H4 (cell line): ENCODE data around the gene RNF13. TPM values are rescaled to one million over a fixed set of nuclear protein-coding genes. Genes with fewer than 3 reads are reported as not detected.
"Not testable (repeated sequence)": the region's sequence is repeated elsewhere in the genome, so short reads cannot be mapped to it uniquely, and the experiment has no call there.

Experiments used
- DNase-seq: peaks from one replicate; pipeline ENCODE4 v3.0.0-alpha.2; 2015; ENCODE audit warnings: low spot score
- total RNA-seq: library from RNA; depleted of rRNA; stranded (reverse); fragments of >200 nt; shearing (Covaris generic); gene quantifications from 2 replicates; pipeline ENCODE4 v1.2.3, GENCODE V29; 2014

The RNF13 gene
- total RNA-seq, 1 experiment from 2014 or later: 72.7 TPM

DNA sequence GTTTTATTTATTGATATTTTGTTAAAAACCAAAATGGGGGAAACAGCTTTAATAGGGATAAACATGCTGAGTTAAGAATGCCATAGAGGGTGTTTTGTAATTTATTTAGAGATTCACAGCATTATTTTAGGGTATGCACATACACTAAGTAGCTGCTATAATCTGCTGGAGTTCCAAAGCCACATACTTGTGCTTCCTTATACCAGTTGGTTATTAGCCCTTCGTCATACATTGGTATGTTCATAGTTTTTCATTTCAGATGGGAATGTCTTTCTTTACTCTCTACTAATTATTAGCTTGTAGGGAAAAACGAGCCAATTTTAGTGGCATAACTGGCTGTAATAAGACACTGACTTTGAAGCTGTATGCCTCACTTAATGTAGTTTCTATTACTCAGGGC, 82.8 kb downstream of the RNF13 start:
- no peak for DNase-seq

DNA sequence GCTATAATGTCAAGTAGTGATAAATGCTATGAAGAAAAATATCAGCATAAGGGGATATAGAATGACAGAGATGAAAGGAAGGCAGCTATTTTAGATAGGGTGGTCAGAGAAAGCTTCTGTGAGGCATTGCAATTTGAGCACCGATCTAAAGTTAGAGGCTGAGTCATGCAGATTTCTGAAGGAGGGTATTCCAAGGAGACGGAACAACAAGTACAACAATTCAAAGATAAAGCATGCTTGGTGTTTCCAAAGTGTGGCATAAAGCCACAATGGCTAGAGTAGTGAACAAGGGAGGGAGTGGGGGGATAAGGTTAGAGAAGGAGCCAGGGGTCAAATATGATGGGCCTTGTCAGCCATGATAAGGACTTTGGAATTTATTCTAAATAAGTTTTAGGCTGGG, 85.8 kb downstream of the RNF13 start:
- peak; percentile 8 for DNase-seq

DNA sequence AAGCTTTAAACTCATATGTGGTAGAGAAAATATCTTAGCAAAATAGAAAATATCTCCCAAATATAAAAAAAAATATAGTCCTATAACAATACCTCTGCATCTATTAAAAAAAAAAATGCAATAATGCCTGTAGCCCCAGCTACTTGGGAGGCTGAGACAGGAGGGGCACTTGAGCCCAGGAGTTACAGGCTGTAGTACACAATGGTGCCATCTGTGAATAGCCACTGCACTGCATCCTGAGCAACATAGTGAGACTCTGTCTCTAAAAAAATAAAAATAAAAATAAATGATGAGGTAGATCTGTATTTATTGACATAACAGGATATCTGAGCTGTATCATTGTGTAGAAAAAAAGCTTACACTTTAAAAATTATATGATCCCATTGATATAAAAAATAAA, 87.3 kb downstream of the RNF13 start:
- DNase-seq: no peak

DNA sequence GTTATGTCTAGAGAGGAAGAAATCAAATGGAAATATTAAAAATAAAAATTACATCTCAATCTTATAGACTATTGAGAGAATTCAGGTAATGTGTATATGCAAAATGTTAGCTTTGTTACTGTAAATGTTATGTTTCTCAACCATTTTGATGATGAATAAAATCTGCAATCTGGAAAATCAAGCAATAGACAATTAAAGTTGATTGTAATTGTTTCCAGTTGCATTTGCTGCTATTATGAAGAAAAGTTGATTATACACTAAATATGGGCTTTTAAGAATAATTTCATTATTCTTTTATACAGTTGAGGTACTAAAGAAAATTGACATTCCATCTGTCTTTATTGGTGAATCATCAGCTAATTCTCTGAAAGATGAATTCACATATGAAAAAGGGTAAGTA, 88.8 kb downstream of the RNF13 start:
- DNase-seq: no peak

DNA sequence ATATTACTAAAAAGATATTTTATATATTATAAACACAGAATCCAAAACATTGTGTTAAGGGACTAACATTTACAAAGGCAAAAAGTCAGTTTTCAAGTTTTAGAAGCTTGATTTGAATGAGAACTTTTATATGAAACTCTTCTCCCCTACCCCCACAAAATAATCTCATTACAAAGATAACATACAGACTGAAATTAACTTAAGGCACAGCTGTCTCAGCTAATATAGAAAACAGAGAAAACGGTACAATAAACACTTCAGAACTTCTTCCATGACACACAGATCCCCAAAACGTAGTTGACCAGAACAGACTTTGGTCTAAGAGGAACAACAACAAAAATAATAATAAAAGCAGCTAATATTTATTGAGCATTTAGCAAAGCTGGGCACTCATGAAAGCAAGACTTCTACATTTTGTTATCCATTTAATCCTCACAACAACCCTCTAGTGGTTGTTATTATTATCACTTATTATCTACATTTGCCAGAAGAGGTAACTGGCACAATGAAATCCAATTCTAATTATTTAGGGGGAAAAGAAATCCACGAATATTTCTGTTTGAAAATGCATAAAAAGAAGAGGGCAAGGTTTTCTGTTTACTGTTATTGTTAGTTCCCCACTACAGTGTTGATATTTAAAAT, 89.6 kb downstream of the RNF13 start:
- DNase-seq: peak; percentile 14

DNA sequence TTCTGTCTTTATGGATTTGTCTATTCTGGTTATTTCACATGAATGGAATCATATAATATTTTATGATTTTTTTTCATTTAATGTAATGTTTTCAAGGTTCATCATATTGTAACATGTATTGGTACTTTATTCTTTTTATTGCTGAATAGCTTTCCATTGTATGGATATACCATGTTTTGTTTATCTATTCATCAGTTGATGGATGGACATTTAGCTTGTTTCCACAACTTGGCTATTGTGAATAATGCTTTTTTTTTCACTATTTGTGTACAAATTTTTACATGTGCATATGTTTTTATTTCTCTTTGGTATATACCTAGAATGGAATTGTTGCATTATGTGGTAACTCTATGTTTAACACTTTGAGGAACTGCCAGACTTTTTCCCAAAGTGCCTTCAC, 93.0 kb downstream of the RNF13 start:
- no peak for DNase-seq

DNA sequence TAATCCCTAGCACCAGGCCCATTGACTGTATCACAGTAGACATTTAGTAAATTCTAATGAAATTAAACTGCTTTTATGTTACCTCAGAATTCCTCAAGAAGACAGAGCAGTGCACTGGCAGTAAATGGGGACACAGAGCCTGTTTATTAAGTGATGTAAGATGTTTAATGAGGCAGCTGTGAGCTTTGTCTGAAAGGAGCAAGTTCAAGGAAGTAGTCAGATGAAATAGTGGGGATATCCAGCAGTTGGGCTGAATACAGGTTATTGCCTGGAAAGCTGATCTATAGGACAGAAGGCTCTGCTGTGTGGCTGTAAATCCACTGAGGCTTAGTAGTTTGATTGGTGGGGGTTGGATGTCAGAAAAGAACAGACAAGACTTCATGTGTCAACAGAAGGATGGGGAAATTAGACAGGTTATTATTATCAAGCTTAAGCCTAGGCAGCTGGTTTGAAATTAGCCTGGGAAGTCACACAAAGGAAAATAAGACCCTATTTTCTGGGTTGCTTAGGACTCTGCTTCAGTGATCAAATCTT, 95.5 kb downstream of the RNF13 start:
- DNase-seq: no peak

DNA sequence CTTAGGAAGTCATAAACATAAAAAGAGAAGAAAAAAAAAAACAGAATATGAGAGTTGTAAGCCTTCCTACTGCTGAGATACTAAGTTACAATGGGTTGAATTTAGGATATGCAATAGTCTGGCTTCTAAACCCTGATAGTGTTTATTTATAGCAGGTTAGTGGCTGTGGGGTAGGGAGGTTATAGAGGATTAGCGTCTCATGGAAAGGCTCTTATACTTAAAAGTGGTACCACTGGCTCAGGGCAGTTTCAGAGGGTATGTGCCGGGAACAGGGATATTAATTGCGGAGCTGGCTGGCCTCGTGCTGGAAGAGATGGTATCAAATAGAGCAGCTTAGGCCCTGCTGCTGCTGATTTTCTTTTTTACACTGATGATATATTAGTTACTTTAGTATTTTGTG, 96.9 kb downstream of the RNF13 start:
- no peak for DNase-seq

DNA sequence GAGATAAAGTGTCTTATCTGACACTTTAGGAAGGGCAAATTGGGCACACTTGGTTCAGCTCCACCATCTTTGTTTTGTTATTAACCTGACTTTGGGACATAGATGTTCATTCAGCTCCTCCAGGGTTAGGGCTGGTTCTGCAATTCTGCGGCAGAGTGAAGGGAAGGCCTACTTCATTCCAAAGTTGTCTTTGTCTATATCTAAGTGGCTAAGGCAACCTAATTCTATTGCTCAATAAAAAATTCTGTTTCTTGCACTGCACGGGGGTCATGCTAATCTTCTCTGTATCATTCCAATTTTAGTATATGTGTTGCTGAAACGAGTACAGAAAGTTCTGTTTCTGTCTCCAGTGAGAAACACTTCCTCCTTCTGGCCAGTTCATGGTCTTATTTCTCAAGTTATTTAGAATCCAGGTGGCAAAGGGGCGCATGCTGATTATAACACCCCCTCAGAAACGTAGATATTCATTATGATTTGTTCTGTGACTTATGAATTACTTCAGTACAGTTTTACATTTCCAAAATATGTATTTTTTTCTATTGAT, 104.2 kb downstream of the RNF13 start:
- DNase-seq: no peak

DNA sequence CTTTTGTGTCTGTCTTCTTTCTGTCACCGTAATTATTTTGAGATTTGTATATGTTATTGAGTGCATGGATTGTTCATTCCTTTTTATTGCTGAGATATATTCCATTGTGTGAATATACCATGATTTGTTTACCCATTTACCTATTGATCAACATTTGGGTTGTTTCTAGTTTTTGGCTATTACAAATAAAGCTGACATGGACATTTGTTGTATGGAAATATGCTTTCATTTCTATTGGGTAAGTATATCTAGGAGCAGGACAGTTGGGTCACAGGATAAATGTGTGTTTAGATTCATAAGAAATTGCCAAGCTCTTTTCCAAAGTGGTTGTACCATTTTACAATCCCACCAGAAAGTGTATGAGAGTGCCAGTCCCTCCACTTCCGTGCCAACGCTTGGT, 106.5 kb downstream of the RNF13 start:
- no peak for DNase-seq

DNA sequence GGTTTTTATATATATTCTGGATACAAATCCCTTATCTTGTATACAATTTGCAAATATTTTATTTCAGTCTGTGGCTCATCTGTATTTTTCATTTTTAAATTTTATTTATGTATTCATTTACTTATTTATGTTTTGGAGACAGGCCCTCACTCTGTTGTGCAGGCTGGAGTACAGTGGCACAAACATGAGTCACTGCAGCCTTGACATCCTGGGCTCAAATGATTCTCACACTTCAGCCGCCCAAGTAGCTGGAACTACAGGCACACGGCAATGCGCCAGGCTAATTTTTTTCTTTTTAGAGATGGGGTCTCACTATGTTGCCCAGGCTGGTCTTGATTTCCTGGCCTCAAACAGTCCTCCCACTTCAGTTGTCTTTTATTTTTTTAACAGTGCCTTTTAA, 107.1 kb downstream of the RNF13 start:
- DNase-seq: no peak

DNA sequence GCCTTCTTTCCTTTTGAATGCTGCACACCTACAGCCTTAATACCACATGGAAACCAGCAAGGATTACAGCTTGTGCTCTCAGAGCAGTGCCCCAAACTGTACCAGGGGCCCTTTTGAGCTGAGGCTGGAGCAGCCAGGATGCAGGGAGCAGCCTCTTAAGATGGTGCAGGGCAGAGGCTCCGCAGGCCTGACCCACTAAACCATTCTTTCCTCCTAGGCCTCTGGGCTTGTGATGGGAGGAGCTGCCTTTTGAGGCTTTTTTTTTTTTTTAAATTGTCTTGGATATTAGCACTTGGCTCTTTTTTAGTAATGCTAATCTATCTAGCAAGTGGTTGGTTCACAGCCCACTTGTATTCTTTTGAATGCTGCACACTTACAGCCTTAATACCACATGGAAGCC, 120.0 kb downstream of the RNF13 start:
- DNase-seq: no peak

DNA sequence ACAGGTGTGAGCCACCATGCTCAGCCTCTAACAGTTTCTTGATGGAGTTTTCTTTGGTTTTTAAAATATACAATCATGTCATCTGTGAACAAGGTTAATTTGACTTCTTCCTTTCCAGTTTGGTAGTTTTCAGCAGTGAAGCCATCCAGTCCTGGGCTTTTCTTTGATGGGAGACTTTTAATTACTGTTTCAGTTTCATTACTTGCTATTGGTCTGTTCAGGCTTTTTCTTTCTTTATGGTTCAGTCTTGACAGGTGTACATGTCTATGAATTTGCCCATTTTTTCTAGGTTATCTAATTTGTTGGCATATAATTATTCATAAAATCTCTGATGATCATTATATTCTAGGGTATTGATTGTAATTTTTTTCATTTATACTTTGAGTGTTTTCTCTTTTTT, 120.8 kb downstream of the RNF13 start:
- no peak for DNase-seq

DNA sequence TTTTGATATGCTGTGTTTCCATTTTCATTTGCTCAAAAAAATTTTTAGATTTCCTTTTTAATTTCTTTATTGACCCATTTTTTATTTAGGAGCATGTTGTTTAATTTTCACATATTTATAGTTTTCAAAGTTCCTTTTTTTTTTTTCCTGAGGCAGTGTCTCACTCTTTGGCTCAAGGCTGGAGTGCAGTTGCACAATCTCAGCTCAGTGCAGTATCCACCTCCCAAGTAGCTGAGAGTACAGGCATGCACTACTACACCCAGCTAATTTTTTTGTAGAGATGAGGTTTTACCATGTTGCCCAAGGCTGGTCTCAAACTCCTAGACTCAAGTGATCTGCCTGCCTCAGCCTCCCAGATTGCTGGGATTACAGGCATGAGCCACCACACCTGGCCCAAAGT, 121.5 kb downstream of the RNF13 start:
- no peak for DNase-seq

DNA sequence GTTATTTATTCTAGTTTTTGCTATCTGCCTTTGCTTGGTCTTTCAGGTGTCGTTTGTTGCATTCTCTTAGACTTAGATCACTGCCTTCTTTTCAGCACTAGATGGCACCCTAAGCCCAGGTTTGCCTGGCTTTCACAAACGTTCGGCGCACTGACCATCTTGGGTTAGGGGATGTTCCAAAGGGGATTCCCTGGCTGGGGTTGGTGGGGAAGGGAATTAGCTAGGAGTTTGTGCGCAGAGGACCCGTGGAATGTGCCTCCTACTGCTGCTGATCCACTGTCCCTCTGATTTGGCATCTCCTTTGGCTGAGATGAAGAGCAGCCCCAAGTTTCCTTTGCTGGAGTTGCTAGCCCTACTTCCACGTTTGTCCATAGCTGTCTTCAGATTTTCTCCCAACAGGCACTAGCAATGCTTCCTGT, 123.8 kb downstream of the RNF13 start:
- peak; percentile 62 for DNase-seq

DNA sequence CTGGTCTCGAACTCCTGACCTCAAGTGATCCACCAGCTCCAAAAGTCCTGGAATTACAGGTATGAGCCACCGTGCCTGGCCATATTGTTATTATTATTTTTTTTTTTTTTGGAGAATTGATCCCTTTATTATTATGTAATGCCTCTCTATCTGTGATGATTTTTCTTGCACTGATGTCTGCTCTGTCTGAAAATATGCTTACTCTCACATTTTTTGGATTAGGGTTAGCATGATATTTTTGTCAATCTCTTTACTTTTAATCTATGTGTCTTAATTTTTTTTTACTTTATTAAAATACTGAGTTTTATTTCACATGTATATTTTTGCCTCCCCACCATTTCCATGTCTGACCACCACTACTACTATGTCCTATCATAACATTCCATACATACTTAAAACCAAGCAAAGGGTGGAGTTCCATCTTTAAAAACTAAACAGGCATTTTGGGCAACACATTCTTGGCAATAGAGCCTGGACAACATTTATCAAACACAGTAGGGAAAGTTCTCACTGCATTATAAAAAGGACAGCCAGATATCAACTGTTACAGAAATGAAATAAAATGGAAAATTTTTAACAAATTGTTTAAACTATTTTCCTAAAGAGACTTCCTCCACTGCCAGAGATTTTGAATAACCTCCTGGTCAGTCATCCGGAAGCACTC, 125.5 kb downstream of the RNF13 start:
- not testable (repeated sequence) for DNase-seq

DNA sequence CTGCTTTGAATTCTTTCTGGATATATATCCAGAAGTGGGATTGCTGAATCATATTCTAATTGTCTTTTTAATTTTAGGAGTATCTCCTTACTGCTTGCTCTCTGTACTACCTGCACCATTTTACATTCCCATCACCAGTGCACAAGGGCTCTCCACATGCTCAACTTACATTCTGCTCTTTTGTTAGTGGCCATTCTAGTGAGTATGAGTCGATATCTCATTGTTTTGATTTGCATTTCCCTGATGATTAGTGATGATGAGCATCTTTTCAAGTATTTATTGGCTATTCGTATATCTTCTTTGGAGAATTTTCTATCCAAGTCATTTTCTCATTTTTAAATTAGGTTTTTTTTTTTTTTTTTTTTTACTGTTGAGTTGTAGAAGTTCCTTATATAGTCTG, 128.2 kb downstream of the RNF13 start:
- DNase-seq: no peak

DNA sequence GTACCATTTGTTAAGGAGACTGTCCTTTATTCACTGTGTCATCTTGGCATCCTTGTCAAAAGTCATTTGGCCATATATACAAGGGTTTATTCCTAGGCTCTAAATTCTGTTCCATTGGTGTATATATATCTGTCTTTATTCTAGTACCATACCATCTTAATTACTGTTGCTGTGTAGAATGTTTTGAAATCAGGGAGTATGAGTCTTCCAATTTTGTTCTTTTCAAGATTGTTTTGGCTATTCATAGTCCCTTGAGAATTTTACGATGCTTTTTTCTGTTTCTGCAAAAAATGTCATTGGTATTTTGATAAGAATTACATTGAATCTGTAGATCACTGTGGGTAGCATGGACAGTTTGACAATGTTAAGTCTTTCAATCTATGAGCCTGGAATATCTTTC, 128.9 kb downstream of the RNF13 start:
- no peak for DNase-seq

DNA sequence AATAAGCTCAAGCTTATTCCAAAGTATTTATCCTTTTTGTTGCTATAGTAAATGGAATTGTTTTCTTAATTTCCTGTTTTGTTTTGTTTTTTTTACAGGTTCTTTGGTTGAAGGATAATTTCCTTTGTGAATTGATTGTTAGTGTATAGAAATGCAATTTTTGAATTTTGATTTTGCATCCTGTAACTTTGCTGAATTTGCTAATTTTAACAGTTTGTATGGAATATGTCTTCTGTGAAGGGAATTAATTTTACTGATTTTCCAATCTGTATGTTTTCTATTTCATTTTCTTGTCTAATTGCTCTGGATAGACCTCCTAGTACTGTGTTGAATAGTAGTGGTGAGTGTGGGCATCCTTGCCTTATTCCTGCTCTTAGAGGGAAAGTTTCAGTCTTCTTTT, 129.4 kb downstream of the RNF13 start:
- no peak for DNase-seq

DNA sequence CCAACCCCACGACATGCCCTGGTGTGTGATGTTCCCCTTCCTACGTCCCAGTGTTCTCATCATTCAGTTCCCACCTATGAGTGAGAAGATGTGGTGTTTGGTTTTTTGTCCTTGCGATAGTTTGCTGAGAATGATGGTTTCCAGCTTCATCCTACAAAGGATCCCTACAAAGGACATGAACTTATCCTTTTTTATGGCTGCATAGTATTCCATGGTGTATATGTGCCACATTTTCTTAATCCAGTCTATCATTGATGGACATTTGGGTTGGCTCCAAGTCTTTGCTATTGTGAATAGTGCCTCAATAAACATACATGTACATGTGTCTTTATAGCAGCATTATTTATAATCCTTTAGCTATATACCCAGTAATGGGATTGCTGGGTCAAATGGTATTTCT, 131.0 kb downstream of the RNF13 start:
- not testable (repeated sequence) for DNase-seq

DNA sequence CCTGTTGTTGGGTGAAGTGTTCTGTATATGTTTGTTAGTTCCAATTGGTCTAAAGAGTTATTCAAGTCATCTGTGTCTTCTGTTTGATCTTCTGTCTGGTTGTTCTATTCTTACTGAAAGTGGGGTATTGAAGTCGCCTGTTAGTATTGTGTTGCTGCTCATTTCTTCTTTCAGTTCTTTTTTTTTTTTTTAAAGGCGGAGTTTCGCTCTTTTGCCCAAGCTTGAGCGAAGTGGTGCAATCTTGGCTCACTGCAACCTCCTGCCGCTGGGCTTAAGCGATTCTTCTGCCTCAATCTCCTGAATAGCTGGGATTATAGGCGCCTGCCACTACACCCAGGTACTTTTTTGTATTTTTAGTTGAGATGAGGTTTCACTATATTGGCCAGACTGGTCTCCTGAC, 134.2 kb downstream of the RNF13 start:
- DNase-seq: no peak

DNA sequence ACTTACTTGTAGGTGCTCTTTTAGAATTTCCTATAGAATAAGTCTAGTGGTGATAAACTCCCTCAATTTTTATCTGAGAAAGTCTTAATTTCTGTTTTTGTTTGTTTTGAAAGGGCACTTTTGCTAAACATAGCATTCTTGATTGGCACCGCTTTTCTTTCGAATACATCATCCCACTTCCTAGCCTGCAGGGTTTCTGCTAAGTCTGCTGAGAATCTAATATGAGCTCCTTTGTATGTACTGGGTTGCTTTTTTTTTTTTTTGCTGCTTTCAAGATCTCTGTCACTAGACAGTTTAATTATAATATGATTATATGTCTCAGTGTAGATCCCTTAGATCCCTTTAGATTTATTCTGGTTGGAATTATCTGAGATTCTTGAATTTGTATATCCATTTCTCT, 136.2 kb downstream of the RNF13 start:
- no peak for DNase-seq

DNA sequence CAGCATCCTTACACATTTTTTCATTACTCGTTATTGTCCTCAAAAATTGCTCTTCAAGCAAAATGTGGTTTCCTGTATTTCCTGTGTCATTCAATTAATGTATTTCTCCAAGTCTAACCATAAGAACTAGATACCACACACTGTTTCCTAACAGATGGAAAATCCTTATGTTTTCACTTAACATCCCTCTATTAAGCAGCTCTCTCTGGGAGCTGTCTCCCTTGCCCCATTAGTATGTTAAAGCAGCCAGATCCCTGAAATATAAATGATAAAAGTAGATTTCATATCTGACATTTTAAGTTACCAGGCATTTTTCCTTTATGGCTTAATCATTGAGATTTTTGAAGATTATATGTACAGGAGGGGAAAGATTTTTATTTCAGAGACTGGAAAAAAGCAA, 141.8 kb downstream of the RNF13 start:
- DNase-seq: no peak
